HepG2 (cell line): ENCODE data around the gene CD37. TPM values are rescaled to one million over a fixed set of nuclear protein-coding genes. Genes with fewer than 3 reads are reported as not detected.

Experiments used
- ATAC-seq: fragments of 200-7000 bp; cut with Tn5 transposase; 3 replicates; pipeline ENCODE4 v1.9.1; 2020; ENCODE audit warnings: mild to moderate bottlenecking, moderate library complexity
- BruUV-seq: library from RNA; stranded (reverse); fragments of 400-500 nt; replicated peaks from 2 replicates; lab custom pipeline; 2021; lab: Mats Ljungman, UMichigan
- CTCF ChIA-PET: fragments of 300-600 bp; formaldehyde crosslinking; extraction: SDS; loops from one replicate; lab custom pipeline; 2021; ENCODE audit warnings: low total read pairs, inconsistent platforms, low intra/inter-chr PET ratio; lab: Yijun Ruan, JAX
- POLR2A ChIA-PET: fragments of 350-600 bp; sonication (Branson Sonifier 250); formaldehyde crosslinking; loops from one replicate; lab custom pipeline; 2020; ENCODE audit warnings: antibody characterized with exemption, inconsistent platforms; lab: Yijun Ruan, JAX
- DNase-seq: peaks from one replicate; pipeline ENCODE4 v3.0.0-alpha.2; 2015; ENCODE audit warnings: low spot score
- FAIRE-seq: peaks from 3 replicates; lab custom pipeline; 2011; peaks lifted over from hg19 to GRCh38; lab: Jason Lieb, UNC
- H2AFZ ChIP-seq: one replicate; pipeline ENCODE4 v1.6.1; 2011; ENCODE audit warnings: low read length, inconsistent platforms
- H3K27ac ChIP-seq: fragments of 300-600 bp; 3 replicates; pipeline ENCODE4 v1.8.0; 2011; ENCODE audit warnings: mixed run types, mild to moderate bottlenecking, mixed read lengths, low read length, inconsistent platforms; ENCODE audit not compliant: insufficient read depth; ENCODE audit errors: extremely low read length
- H3K27me3 ChIP-seq, 2 experiments: fragments of 200-600 bp in 1 of 2; 2 replicates in 1 of 2; 3 replicates in 1 of 2; pipeline versions ENCODE4 v1.6.0 to v1.8.0; 2011; ENCODE audit warnings: low read length in 2 of 2, mild to moderate bottlenecking in 2 of 2, moderate library complexity in 2 of 2, inconsistent platforms in 1 of 2; ENCODE audit not compliant: insufficient read depth in 2 of 2, control insufficient read depth in 1 of 2
- H3K36me3 ChIP-seq, 2 experiments: fragments of 200-600 bp in 1 of 2; replicated peaks in 1 of 2; 2 replicates in 1 of 2; 3 replicates in 1 of 2; pipeline versions ENCODE4 v1.5.1 to v1.8.0; 2011; ENCODE audit warnings: low read length in 2 of 2, inconsistent platforms in 1 of 2; ENCODE audit not compliant: insufficient read depth in 2 of 2, control insufficient read depth in 1 of 2
- H3K4me1 ChIP-seq: 2 replicates; pipeline ENCODE4 v1.5.1; 2012; ENCODE audit warnings: low read length, inconsistent platforms; ENCODE audit not compliant: insufficient read depth
- H3K4me2 ChIP-seq: 2 replicates; pipeline ENCODE4 v1.6.0; 2011; ENCODE audit warnings: low read depth, low read length, inconsistent platforms
- H3K4me3 ChIP-seq, 3 experiments: fragments of 200-600 bp in 1 of 3; sonication (generic), shearing (Covaris generic) in 1 of 3; replicated peaks in 1 of 3; 2 replicates each; pipeline ENCODE4 v1.5.1; 2011 to 2016; ENCODE audit warnings: low read length in 3 of 3, inconsistent platforms in 2 of 3, low read depth in 2 of 3, mild to moderate bottlenecking in 2 of 3, control low read depth in 1 of 3, mixed read lengths in 1 of 3; ENCODE audit not compliant: insufficient read depth in 1 of 3
- H3K79me2 ChIP-seq: one replicate; pipeline ENCODE4 v1.6.1; 2011; ENCODE audit warnings: low read length, inconsistent platforms; ENCODE audit not compliant: insufficient read depth
- H3K9ac ChIP-seq: 2 replicates; pipeline ENCODE4 v1.6.0; 2011; ENCODE audit warnings: mild to moderate bottlenecking, low read depth, low read length, inconsistent platforms; ENCODE audit not compliant: insufficient read depth
- H3K9me3 ChIP-seq: 2 replicates; pipeline ENCODE4 v1.5.1; 2012; ENCODE audit warnings: mild to moderate bottlenecking, low read length
- H4K20me1 ChIP-seq: 2 replicates; pipeline ENCODE4 v1.6.0; 2011; ENCODE audit warnings: inconsistent platforms, mild to moderate bottlenecking, low read length, moderate library complexity; ENCODE audit not compliant: insufficient read depth
- CC2D1A ChIP-seq: sonication (generic); formaldehyde crosslinking; IDR thresholded peaks from 2 replicates; pipeline ENCODE4 v1.8.1; 2023; ENCODE audit warnings: mild to moderate bottlenecking, missing genetic modification reagents
- DNMT3B ChIP-seq: conservative IDR thresholded peaks from 2 replicates; pipeline ENCODE4 v1.6.1; 2016; ENCODE audit warnings: missing biosample characterization, control low read depth
- NFIB ChIP-seq: sonication (generic); formaldehyde crosslinking; IDR thresholded peaks from 2 replicates; pipeline ENCODE4 v1.9.0; 2021; ENCODE audit warnings: missing genetic modification reagents, mild to moderate bottlenecking, borderline replicate concordance
- THAP7 ChIP-seq: sonication (generic); formaldehyde crosslinking; IDR thresholded peaks from 2 replicates; pipeline ENCODE4 v1.8.1; 2023; ENCODE audit warnings: mild to moderate bottlenecking, missing genetic modification reagents
- THYN1 ChIP-seq: sonication (generic); formaldehyde crosslinking; IDR thresholded peaks from 2 replicates; pipeline ENCODE4 v1.8.1; 2023; ENCODE audit warnings: low read depth, mild to moderate bottlenecking, moderate library complexity, missing genetic modification reagents, borderline replicate concordance
- U2AF1 ChIP-seq: fragments of 200-400 bp; formaldehyde crosslinking; optimal IDR thresholded peaks from 2 replicates; pipeline ENCODE3; 2017; ENCODE audit warnings: mild to moderate bottlenecking, low read depth, low read length
- ZSCAN22 ChIP-seq: sonication (generic); formaldehyde crosslinking; IDR thresholded peaks from 2 replicates; pipeline ENCODE4 v1.4.0; 2020; ENCODE audit warnings: mild to moderate bottlenecking, missing genetic modification reagents
- ZSCAN29 ChIP-seq: sonication (generic); formaldehyde crosslinking; conservative IDR thresholded peaks from 2 replicates; pipeline ENCODE4 v1.4.0; 2020; ENCODE audit warnings: mild to moderate bottlenecking, missing genetic modification reagents
- WGBS: methylation state at CpG from one replicate; pipeline ENCODE4 v1.1.6; 2017; ENCODE audit warnings: low lambda C conversion rate; 5-methylcytosine and 5-hydroxymethylcytosine counted together
- in situ Hi-C: cut with HindIII; loops from 2 replicates; pipeline ENCODE4 v1.10.0; 2017; ENCODE audit warnings: low pct_unique_long_range_greater_than_20kb; ENCODE audit not compliant: extremely low pct_ligation_motif_present
- intact Hi-C: fragments of 100-400 bp; cut with micrococcal nuclease; formaldehyde crosslinking; loops from one replicate; pipeline ENCODE4 v1.10.0; 2022; ENCODE audit not compliant: unreplicated experiment
- polyA plus RNA-seq, 8 experiments: library from polyadenylated mRNA; depleted of rRNA in 3 of 8; stranded (reverse) in 7 of 8; unstranded in 1 of 8; fragments of >200 nt; fragmentation: Illumina TruSeq in 4 of 8; extraction: Trizol in 4 of 8; gene quantifications; 2 replicates each; pipeline versions ENCODE4 v1.2.1 to v1.2.3, GENCODE V29; 2011 to 2016; ENCODE audit warnings: low read depth in 4 of 8, missing spikeins in 1 of 8, mixed read lengths in 1 of 8; ENCODE audit not compliant: insufficient read depth in 1 of 8
- total RNA-seq, 5 experiments: library from RNA; depleted of rRNA; stranded (reverse); fragments of >200 nt; fragmentation: Illumina TruSeq; extraction: Trizol; gene quantifications; 2 replicates each; pipeline ENCODE4 v1.2.3, GENCODE V29; 2016; ENCODE audit warnings: low read depth in 1 of 5
- TF ChIP-seq, protein P1 (sequence below): sonication (generic); formaldehyde crosslinking; IDR thresholded peaks from 2 replicates; pipeline ENCODE4 v1.4.0; 2020; ENCODE audit warnings: mild to moderate bottlenecking, low read depth, missing genetic modification reagents

Gene CD37
- total and polyA plus RNA-seq, 2 of the 13 experiments (the other 11 are each of a cell fraction or from before 2014, with no cell fraction given), result not detected

- TF ChIP-seq, protein P1, sequence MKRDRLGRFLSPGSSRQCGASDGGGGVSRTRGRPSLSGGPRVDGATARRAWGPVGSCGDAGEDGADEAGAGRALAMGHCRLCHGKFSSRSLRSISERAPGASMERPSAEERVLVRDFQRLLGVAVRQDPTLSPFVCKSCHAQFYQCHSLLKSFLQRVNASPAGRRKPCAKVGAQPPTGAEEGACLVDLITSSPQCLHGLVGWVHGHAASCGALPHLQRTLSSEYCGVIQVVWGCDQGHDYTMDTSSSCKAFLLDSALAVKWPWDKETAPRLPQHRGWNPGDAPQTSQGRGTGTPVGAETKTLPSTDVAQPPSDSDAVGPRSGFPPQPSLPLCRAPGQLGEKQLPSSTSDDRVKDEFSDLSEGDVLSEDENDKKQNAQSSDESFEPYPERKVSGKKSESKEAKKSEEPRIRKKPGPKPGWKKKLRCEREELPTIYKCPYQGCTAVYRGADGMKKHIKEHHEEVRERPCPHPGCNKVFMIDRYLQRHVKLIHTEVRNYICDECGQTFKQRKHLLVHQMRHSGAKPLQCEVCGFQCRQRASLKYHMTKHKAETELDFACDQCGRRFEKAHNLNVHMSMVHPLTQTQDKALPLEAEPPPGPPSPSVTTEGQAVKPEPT (CRISPR knock-in tag), result no peak
- no peak for TF ChIP-seq ZSCAN29 (CRISPR knock-in tag)
- TF ChIP-seq CC2D1A, result no peak
- no peak for TF ChIP-seq U2AF1
- no peak for TF ChIP-seq DNMT3B
- TF ChIP-seq THYN1 (CRISPR knock-in tag), result no peak
- TF ChIP-seq NFIB (CRISPR knock-in tag), result no peak
Observed at GRCh38 chr19:49357186-49357585, 22.0 kb downstream of the CD37 start (continued).

GRCh38 chr19:49359851-49360820 is 24.9 kb downstream of the CD37 start:
- Histone ChIP-seq H3K36me3 (peaks cover 1 to 4% of the 10 kb centered on the region in 2 experiments; a peak in 1 of 5 replicates), H3K9ac (no peak overlapping the region), H3K9me3 (no peaks in the 10 kb centered on the region), H4K20me1 (no peaks in the 10 kb centered on the region), H3K27ac (no peak overlapping the region), H3K79me2 (no peaks in the 10 kb centered on the region), H3K4me2 (no peak overlapping the region), H3K4me3 (no peak overlapping the region), H2AFZ (no peak overlapping the region), H3K27me3 (no peaks in the 10 kb centered on the region), H3K4me1 (peaks cover 37% of the 10 kb centered on the region)
- BruUV-seq, result no TSS peak
- POLR2A ChIA-PET, result interaction anchor here (2.0 kb wide), 1 partner anchor 11 kb away, joined by 6 read pairs; no protein-coding TSS in a partner anchor
- in situ Hi-C loops (no loop called here), intact Hi-C loops (no loop called here)
- no peak for FAIRE-seq
- TF ChIP-seq ZSCAN22 (CRISPR knock-in tag), result peak; percentile 91
- no peak for TF ChIP-seq THAP7
- CTCF ChIA-PET, result no interaction called here
- ATAC-seq, result no peak
- WGBS, result 91% methylated on average over 17 of the region's 17 CpGs
- no peak for DNase-seq
